Measurements from ENCODE around the gene POP4. TPM values are rescaled to one million over a fixed set of nuclear protein-coding genes. Genes with fewer than 3 reads are reported as not detected.

Gene POP4
- total RNA-seq, 1 experiment from 2014 or later: 116 TPM

DNA sequence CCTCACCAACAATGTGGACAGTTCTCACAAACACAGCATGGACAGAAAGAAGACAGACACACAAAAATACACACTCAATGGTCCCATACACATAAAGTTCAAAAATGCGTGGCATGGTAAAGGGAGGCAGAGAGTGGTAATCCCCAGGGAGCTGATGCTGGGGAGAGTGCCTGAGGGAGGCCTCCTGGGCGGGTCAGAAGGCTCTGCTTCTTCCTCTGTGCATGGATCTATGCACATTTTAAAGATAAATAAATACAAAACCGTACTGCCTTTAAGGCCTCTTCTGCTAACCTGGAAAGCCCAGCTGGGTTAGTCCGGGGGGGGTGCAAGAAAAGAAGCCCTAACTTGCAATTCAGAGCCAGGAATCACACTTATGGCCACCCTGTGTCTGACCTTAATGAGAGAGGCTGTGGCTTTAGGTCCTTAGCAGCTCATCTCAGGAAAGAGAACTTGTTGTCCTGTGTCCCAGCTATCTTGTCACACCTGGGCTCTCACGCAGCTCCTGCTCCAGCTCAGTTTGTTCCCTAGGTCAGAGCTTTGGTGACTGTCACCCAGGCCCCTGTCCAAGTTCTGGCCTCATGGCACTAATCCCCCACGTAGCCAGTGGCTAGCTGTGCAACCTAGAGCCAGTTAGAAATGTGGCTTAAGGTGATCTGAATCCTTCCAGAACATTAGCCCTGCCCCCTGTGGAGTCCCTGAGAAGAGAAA, 28.5 kb downstream of the POP4 start:
- ChIA-PET CTCF (interaction anchor here (0.6 kb wide), 1 partner anchor 24 kb away, joined by 3 read pairs; no protein-coding TSS in a partner anchor), POLR2A (no interaction called here)
- TF ChIP-seq POLR2AphosphoS5 (IDR thresholded peaks at IDR 0.05; ENCODE audit: low read depth, low read length) (no peak), SIN3A (IDR thresholded peaks at IDR 0.05; ENCODE audit: borderline replicate concordance, insufficient read depth, low read depth, low read length) (no peak), TCF7L2 (IDR thresholded peaks at IDR 0.05; ENCODE audit: low read depth, low read length) (no peak)
- TF ChIP-seq, protein P1, sequence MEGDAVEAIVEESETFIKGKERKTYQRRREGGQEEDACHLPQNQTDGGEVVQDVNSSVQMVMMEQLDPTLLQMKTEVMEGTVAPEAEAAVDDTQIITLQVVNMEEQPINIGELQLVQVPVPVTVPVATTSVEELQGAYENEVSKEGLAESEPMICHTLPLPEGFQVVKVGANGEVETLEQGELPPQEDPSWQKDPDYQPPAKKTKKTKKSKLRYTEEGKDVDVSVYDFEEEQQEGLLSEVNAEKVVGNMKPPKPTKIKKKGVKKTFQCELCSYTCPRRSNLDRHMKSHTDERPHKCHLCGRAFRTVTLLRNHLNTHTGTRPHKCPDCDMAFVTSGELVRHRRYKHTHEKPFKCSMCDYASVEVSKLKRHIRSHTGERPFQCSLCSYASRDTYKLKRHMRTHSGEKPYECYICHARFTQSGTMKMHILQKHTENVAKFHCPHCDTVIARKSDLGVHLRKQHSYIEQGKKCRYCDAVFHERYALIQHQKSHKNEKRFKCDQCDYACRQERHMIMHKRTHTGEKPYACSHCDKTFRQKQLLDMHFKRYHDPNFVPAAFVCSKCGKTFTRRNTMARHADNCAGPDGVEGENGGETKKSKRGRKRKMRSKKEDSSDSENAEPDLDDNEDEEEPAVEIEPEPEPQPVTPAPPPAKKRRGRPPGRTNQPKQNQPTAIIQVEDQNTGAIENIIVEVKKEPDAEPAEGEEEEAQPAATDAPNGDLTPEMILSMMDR (IDR thresholded peaks at IDR 0.05): no peak
- TF ChIP-seq, protein P2, sequence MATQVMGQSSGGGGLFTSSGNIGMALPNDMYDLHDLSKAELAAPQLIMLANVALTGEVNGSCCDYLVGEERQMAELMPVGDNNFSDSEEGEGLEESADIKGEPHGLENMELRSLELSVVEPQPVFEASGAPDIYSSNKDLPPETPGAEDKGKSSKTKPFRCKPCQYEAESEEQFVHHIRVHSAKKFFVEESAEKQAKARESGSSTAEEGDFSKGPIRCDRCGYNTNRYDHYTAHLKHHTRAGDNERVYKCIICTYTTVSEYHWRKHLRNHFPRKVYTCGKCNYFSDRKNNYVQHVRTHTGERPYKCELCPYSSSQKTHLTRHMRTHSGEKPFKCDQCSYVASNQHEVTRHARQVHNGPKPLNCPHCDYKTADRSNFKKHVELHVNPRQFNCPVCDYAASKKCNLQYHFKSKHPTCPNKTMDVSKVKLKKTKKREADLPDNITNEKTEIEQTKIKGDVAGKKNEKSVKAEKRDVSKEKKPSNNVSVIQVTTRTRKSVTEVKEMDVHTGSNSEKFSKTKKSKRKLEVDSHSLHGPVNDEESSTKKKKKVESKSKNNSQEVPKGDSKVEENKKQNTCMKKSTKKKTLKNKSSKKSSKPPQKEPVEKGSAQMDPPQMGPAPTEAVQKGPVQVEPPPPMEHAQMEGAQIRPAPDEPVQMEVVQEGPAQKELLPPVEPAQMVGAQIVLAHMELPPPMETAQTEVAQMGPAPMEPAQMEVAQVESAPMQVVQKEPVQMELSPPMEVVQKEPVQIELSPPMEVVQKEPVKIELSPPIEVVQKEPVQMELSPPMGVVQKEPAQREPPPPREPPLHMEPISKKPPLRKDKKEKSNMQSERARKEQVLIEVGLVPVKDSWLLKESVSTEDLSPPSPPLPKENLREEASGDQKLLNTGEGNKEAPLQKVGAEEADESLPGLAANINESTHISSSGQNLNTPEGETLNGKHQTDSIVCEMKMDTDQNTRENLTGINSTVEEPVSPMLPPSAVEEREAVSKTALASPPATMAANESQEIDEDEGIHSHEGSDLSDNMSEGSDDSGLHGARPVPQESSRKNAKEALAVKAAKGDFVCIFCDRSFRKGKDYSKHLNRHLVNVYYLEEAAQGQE (IDR thresholded peaks at IDR 0.05; ENCODE audit: insufficient read depth in 1 of 2, low read depth in 2 of 2, low read length in 1 of 2): no peak
- no peaks in the 10 kb centered on the region for H3K27me3 ChIP-seq (ENCODE audit: control insufficient read depth, insufficient read depth, low read length)
- ATAC-seq (no peak), DNase-seq (ENCODE audit: low read depth, low spot score) (no peak)
- H3K27ac ChIP-seq (ENCODE audit: low read length): no peak overlapping the region
- no peaks in the 10 kb centered on the region for H3K36me3 ChIP-seq (ENCODE audit: control insufficient read depth, insufficient read depth, low read length)
- in situ Hi-C loops (cut with HindIII; ENCODE audit: low pct_unique_long_range_greater_than_20kb, low sequenced_read_pairs): no loop called here
- no peaks in the 10 kb centered on the region for H3K4me1 ChIP-seq (ENCODE audit: control insufficient read depth, insufficient read depth, low read length)
- intact Hi-C loops (cut with micrococcal nuclease; ENCODE audit: unreplicated experiment): no loop called here
- no TSS peak for BruUV-seq (replicated peaks)
- no peaks in the 10 kb centered on the region for H3K9me3 ChIP-seq (ENCODE audit: control insufficient read depth, insufficient read depth, low read depth, low read length)
- no peak overlapping the region for H3K4me3 ChIP-seq (ENCODE audit: low read depth in 2 of 2, low read length in 2 of 2)

DNA sequence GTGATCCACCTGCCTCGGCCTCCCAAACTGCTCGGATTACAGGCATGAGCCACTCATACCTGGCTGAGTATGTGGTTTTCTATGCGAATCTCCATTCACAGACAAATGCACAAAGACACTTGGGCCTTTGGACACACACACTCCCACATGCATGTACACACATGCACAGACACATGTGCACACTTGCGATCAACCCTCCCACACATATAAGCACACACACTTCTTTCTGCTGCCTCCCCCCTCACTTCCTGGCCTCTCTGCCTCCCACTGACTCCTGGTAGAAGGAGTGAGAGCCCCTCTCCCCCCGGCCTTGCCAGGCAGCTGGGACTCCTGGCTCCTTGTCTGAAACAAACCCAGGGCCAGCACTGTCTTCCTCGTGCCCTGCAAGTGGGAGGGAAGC, 29.9 kb downstream of the POP4 start:
- H3K9me3 ChIP-seq (ENCODE audit: control insufficient read depth, insufficient read depth, low read depth, low read length): no peaks in the 10 kb centered on the region

More for the DNA sequence above, 29.9 kb downstream of the POP4 start:
- Histone ChIP-seq H3K4me1 (ENCODE audit: control insufficient read depth, insufficient read depth, low read length) (no peaks in the 10 kb centered on the region), H3K4me3 (ENCODE audit: low read depth in 2 of 2, low read length in 2 of 2) (no peak overlapping the region), H3K27me3 (ENCODE audit: control insufficient read depth, insufficient read depth, low read length) (no peaks in the 10 kb centered on the region), H3K36me3 (ENCODE audit: control insufficient read depth, insufficient read depth, low read length) (no peaks in the 10 kb centered on the region), H3K27ac (ENCODE audit: low read length) (no peak overlapping the region)
- ChIA-PET CTCF (no interaction called here), POLR2A (no interaction called here)
- TF ChIP-seq TCF7L2 (IDR thresholded peaks at IDR 0.05; ENCODE audit: low read depth, low read length) (no peak), SIN3A (IDR thresholded peaks at IDR 0.05; ENCODE audit: borderline replicate concordance, insufficient read depth, low read depth, low read length) (no peak), POLR2AphosphoS5 (IDR thresholded peaks at IDR 0.05; ENCODE audit: low read depth, low read length) (no peak)
- TF ChIP-seq, protein P2 (IDR thresholded peaks at IDR 0.05; ENCODE audit: insufficient read depth in 1 of 2, low read depth in 2 of 2, low read length in 1 of 2): no peak
- TF ChIP-seq, protein P1 (IDR thresholded peaks at IDR 0.05): no peak
- intact Hi-C loops (cut with micrococcal nuclease; ENCODE audit: unreplicated experiment) (no loop called here), in situ Hi-C loops (cut with HindIII; ENCODE audit: low pct_unique_long_range_greater_than_20kb, low sequenced_read_pairs) (no loop called here)
- DNase-seq (ENCODE audit: low read depth, low spot score) (no peak), ATAC-seq (no peak)
- no TSS peak for BruUV-seq (replicated peaks)

Data from Panc1 (cell line).